Choroid plexus epithelial cell (primary cell): ENCODE measurements around the gene DBX1.
"Not testable (repeated sequence)": the region's sequence is repeated elsewhere in the genome, so short reads cannot be mapped to it uniquely, and the experiment has no call there.

Experiments
- DNase-seq: peaks from one replicate; pipeline ENCODE4 v3.0.0-alpha.2; 2010; ENCODE audit warnings: low read depth
- H3K4me3 ChIP-seq: 2 replicates; pipeline ENCODE4 v1.5.1; 2011; ENCODE audit warnings: low read depth, mild to moderate bottlenecking, control low read depth, low read length, moderate library complexity
- TF ChIP-seq, protein P1 (sequence below): conservative IDR thresholded peaks from 2 replicates; pipeline ENCODE4 v1.5.1; 2011; ENCODE audit warnings: low read depth, mild to moderate bottlenecking, control low read depth, inconsistent platforms, low read length, moderate library complexity

DBX1 gene

DNA sequence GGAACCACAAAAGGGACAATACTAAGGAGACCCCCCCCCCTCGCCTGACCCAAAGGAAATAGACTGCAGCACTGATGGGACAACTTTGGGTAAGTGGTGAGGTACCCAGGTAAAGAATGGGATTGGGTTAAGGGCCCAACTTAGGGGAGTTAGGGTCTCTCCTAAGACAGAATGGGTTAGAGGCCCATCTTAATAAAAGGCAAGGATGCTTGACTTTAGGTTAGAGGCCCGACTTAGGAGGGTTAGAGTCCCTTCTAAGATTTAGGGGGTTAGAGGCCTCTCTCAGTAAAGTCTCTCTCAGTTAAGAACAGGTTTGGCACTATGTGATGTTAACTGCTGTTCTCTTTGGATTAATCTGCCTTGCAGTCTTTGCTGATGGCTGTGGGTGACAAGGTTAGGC, 41.0 kb upstream of the DBX1 start:
- TF ChIP-seq, protein P1, sequence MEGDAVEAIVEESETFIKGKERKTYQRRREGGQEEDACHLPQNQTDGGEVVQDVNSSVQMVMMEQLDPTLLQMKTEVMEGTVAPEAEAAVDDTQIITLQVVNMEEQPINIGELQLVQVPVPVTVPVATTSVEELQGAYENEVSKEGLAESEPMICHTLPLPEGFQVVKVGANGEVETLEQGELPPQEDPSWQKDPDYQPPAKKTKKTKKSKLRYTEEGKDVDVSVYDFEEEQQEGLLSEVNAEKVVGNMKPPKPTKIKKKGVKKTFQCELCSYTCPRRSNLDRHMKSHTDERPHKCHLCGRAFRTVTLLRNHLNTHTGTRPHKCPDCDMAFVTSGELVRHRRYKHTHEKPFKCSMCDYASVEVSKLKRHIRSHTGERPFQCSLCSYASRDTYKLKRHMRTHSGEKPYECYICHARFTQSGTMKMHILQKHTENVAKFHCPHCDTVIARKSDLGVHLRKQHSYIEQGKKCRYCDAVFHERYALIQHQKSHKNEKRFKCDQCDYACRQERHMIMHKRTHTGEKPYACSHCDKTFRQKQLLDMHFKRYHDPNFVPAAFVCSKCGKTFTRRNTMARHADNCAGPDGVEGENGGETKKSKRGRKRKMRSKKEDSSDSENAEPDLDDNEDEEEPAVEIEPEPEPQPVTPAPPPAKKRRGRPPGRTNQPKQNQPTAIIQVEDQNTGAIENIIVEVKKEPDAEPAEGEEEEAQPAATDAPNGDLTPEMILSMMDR = no peak
- no peak overlapping the region for H3K4me3 ChIP-seq
- no peak for DNase-seq

GRCh38 chr11:20200331-20200955, 40.2 kb upstream of the DBX1 start:
- not testable (repeated sequence) for H3K4me3 ChIP-seq, DNase-seq

DNA sequence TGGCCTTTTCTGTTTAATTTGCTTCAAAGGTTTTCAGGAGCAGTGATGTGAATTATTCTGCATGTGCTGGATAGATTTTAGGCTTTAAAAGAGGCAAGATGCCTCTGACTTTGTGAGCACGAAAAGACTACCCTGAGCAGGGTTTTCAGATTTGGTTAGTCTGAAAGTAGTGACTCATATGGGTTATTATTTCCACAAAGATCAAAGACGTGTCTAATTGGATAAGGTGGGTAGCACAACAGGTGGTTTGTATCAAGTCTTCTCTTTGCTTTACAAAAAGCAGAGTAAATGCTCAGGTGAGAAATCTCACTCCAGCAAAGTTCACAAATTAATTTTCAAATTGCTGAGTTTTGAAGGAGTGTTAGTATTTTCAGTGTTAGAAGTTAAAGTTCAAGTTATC, 37.6 kb upstream of the DBX1 start:
- no peak for DNase-seq
- H3K4me3 ChIP-seq = no peak overlapping the region
- TF ChIP-seq, protein P1 = no peak

DNA sequence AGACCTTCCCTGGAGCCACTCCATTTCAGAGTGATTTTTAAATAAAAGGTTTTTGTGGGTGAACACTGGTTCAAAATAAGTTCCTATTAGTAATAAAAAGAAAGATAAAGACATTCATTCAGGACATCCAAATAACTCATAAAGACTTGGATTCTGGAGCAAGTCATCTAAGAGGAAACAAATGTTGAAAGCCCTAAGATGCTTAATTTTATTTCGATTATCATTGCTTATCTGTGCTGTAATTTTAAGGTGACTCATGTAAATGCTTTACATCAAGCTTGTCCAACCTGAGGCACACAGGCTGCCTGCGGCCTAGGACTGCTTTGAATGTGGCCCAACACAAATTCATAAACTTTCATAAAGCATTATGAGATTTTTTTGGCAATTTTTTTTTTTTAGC, 34.2 kb upstream of the DBX1 start:
- DNase-seq = no peak
- H3K4me3 ChIP-seq = no peak overlapping the region
- TF ChIP-seq, protein P1 = no peak

- no peak for DNase-seq
- no peak overlapping the region for H3K4me3 ChIP-seq
- TF ChIP-seq, protein P1 = no peak
Observed at GRCh38 chr11:20193307-20193706, 33.0 kb upstream of the DBX1 start.

DNA sequence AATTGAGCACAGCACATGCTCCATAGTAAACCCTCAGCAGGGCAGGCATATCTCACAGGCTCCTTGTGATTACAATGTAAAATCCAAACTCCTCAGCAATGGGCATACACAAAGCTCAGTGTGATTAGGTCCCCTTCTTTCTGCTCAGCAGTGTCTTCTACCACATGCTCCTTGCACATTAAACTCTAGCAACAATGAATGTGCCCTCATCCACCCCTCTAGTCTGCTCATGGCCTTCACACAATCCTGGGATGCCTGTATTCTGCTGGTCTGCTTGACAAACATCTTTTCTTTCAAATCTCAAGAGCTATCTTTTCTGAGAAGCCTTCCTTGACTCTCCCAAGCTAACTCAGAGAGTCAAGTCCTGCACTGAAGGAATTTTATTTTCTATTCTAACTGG, 32.4 kb upstream of the DBX1 start:
- no peak overlapping the region for H3K4me3 ChIP-seq
- TF ChIP-seq, protein P1 = no peak
- no peak for DNase-seq

DNA sequence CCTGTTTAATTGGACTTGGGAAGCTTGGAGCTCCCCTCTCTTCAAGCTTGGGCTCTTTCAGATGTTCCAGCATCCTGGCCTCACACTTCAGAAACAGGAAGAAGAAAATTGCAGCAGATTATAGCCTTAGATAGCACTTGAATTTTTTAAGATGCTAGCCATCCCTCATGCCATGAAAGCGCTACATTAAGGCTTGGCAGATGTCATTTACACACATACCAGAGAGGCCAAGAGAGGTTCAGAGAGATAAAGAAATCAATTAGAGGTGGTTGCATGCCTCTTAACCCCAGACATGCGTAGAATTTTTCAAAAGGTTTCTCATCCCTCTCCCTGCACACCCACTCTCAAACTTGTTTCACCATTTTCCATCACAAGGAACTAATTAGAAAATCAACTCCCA, 31.9 kb upstream of the DBX1 start:
- TF ChIP-seq, protein P1 = no peak
- no peak for DNase-seq
- H3K4me3 ChIP-seq = no peak overlapping the region
